HEK293T (cell line): ENCODE measurements around the gene CCDC30.

ENCODE experiments used
- FOXA1 ChIP-seq: fragments of 450-650 bp; IDR thresholded peaks from 2 replicates; pipeline ENCODE4 v1.6.1; 2016; ENCODE audit warnings: mild to moderate bottlenecking
- FOXM1 ChIP-seq: fragments of 450-650 bp; IDR thresholded peaks from 2 replicates; pipeline ENCODE4 v1.6.1; 2017; ENCODE audit warnings: mild to moderate bottlenecking, borderline replicate concordance
- LEF1 ChIP-seq: fragments of 450-650 bp; IDR thresholded peaks from 2 replicates; pipeline ENCODE4 v1.6.1; 2017; ENCODE audit warnings: mild to moderate bottlenecking, borderline replicate concordance
- SUZ12 ChIP-seq: fragments of 450-650 bp; IDR thresholded peaks from 2 replicates; pipeline ENCODE4 v1.6.1; 2016; ENCODE audit warnings: mild to moderate bottlenecking
- TARDBP ChIP-seq: fragments of 450-650 bp; IDR thresholded peaks from 2 replicates; pipeline ENCODE4 v1.6.1; 2016
- ZNF384 ChIP-seq: fragments of 450-650 bp; IDR thresholded peaks from 2 replicates; pipeline ENCODE4 v1.6.1; 2016

DNA sequence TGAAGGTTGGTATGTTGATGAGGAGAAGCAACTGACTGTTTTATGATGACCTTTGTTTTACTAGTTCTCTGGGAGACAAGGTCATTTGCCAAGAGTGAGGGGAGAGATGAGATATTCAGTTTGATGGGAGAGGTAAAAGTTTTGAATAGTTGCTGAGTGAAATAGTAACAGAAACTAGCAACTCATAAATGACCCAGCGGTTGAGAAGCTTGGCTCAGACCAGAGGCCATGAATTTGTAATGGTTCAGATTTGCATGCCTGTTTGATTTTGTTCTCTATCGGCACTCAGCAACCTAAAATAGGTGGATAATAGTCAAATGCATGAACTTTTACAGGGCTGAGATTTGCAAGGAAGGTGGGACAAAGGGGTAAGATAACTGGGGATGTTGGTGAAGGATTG lies 6.6 kb downstream of the CCDC30 start:
- TF ChIP-seq FOXA1 (no peak), TARDBP (no peak), FOXM1 (no peak), ZNF384 (no peak), LEF1 (no peak), SUZ12 (no peak)
